GM18519 (cell line): ENCODE measurements around the gene RHOD.

ENCODE experiments used
- ATAC-seq: cut with Tn5 transposase; IDR thresholded peaks from one replicate; pipeline ENCODE4 v1.9.1; 2021; ENCODE audit warnings: mild to moderate bottlenecking, moderate library complexity; ENCODE audit not compliant: unreplicated experiment, low FRiP score

Gene RHOD

DNA sequence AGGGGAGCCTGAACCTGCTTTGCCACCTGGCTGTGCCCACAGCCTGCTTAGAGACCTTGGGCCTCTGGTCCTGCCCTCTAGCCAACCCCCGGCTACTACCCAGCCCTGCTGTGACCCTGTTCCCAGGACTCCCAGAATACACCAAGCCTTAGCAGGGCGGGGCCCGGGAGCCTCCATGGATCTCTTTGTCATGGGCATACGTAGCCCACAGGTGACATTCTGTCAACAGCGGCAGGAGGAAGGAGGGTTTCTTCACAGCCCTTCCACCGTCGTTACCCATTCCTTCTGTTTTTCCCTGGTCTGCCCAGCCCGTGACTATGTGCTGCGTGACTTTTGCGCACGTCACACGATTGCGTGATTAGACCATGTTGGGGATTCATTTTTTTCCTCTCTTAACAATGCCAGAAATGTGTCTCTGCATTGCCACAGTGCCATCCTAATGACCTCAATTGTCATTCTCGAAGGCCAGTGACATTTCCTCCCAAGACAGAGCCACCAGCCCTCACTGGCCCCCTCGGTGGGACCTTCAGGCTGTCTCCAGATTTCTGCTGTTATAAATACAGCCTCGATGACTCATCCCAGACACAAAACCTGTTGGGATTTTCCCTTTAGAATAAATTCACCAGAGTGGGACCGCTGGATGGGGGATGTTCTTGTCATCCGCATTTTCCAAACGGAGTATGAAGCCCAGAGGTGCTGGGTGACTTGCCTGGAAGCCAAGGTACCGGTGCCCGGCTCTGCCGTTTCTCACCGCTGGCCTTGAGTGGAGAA lies 24.7 kb upstream of the RHOD start:
- ATAC-seq: no peak

DNA sequence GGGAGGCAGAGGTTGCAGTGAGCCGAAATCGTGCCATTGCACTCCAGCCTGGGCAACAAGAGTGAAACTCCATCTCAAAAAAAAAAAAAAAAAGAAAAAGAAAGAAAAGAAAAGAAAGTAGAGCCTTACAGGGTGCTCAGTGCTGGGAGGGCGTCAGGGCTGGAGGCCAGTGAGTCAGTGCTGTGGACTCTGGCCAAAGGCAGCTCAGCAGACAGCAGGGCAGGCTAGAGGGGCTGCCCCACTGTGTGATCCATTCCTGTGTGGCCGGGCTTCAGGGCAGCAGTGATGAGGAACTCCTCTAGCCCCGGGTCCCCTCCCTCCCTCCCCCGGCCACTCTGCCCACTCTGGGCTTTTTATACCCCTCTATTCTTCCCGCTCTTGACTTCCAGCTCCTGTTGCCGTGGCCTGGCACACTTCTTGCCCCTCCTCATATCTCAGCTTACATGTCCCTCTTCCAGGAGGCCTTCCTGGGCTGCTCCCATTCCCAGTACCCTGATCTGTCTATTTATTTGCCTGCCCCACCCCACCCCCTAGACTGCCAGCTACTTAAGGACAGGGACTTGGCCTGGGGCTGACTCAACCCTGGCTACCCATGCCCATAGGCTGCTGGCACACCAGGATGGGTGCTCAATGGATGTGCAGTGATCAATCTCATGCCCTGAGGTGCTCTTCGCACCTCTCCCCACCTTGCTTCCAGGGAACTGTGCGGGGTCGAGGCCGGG lies 23.7 kb upstream of the RHOD start:
- ATAC-seq: no peak

GRCh38 chr11:67033661-67034166 lies 22.9 kb upstream of the RHOD start:
- ATAC-seq: no peak

DNA sequence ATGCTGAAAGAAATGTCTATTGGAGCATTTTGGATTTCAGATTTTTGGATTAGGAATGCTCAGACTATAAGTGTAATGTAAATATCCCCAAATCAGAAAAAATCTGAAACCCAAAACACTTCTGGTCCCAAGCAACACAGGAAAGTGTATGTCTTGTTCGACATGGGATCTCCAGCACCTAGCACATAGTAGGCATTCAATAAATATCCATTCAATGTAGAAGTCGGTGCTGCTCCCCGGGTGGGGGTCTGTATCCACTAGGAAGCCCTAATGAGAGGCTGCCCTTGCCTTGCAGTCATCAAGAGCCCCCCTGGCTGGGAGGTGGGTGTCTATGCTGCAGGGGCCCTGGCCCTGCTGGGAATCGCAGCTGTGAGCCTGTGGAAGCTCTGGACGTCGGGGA lies 22.3 kb upstream of the RHOD start:
- no peak for ATAC-seq

DNA sequence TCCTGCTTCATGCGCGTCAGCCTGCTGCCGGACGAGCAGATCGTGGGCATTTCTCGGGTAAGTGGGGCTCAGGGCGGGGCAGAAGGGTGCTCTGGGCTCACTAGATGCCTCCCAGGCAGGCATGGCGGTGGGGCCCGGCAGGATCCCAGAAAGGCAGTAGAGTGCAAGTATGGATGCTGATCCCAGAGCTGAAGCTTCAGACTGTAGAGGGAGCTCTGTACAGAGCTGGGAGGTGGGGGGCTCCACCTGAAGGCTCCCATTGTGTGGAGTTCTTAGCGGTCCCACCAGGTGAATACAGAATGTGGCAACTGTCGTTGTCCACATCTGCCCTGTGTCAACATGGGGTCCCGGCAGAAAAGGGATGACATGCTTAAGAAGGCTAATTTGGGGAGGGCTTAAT lies 16.5 kb upstream of the RHOD start:
- no peak for ATAC-seq

DNA sequence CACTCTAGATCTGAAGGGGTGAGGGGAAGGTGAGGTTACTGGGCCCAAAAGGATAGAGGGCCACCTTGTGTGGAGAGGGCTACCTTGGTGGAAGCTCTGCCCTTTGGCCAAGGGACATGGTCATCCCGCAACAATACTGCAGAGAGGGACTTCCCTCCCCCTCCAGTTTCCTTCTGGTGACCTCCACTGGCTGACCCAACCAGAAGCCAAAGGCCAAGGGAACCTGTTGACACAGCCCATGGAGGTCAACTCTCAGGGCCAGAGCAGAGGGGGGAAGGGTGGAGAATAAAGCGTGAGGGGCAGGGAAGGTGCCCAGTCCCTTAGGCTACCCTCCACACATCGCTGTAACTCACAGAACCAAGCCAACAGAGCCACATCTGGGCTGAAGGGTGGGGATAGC lies 15.0 kb upstream of the RHOD start:
- no peak for ATAC-seq

DNA sequence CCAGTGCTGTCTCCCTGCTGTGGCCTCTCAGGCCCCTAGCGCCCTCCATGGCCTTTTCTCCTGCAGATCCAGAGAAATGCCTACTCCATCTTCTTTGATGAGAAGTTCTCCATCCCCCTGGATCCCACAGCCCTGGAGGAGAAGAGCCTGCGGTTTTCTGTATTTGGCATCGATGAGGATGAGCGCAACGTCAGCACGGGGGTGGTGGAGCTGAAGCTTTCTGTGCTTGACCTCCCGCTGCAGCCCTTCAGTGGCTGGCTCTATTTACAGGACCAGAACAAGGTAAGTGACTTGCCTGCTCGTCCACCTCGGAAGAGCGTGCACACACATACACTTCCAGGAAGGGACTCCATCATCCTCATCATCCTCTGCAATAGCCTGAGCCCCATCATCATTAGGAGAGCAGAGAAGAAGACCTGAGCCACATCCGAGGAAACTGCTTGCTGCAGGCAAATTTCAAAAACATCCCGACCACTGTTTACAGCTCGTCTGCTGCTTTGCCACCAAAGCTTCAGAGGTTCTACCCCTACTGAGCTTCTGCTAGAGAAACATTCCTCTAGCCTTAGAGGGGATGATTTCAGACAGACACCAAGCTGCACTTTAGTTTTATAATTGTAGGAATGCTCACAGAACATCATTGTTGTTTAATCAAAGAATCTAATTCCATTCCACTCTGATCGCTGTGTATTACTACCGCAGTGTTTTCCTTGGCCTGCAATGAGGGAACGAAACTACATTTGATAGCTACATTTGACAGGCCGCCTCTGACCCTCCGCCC lies 12.9 kb upstream of the RHOD start:
- ATAC-seq: no peak

- ATAC-seq: no peak
Observed at GRCh38 chr11:67044496-67044895, 12.2 kb upstream of the RHOD start.

DNA sequence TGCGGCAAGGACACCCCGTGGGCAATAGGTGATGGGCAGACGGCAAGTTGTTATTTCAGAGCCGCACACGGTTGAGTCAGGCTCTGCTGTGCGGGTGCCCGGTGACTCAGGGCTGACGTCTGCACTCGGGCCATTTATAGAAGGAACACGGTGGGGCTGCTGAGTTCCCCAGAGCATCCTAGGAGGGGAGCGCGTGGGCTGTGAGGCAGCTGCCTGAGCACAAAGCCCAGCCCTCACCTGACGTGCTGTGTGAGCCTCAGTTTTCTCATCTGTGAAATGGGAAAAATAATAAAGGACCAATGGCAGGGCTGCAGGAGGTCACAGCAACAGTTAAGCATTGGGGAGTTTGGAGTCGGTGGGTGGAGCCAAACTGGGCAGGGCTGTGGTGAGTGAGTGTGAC lies 11.3 kb upstream of the RHOD start:
- ATAC-seq: no peak

DNA sequence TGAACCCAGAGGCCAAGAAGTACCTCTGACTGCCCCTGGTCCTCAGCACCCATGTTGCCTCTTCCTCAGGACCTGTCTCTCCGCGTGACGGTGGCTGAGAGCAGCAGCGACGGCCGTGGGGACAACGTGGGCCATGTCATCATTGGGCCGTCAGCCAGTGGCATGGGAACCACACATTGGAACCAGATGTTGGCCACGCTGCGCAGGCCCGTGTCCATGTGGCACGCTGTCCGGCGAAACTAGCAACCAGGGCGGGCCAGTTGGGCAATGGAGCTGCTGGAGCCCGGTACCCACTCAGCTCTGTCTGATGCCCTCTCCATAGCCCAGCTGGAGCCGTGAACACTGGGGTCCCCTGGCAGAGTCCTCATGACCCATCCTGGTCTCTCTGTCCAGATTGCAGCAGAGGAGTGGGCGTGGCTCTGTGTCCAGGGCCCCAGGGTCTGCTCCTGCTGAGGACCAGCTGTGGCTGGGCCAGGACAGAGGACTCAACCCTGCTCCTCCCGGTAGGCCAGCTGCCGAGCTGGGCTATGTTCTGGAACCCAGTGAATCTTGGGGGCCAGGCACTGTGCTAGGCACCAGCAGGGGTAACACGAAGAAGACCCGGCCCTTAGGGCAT lies 8.0 kb upstream of the RHOD start:
- ATAC-seq: no peak

DNA sequence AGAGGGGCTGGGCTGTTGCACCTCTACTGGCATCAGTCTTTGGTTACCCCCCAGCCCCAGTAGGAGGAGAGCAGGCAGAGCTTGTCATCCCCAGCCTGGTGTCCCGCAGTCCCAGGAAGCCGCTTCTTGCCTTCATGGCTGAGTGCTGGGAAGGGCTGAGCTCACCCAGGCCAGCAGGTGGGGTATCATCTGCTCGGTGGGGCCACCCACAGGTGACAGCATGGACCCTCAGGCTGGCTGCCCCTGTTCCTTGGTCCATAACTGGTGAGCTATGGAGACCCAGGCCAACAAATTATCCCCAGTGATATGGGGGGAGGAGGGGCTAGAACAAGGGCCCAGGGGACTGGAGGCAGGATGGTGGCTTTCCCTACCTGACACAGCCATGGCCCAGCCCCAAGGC lies 6.5 kb upstream of the RHOD start:
- ATAC-seq: no peak

GRCh38 chr11:67051180-67051893 lies 5.3 kb upstream of the RHOD start:
- ATAC-seq: no peak

GRCh38 chr11:67051945-67052488 lies 4.6 kb upstream of the RHOD start:
- no peak for ATAC-seq

GRCh38 chr11:67052891-67053290 lies 3.8 kb upstream of the RHOD start:
- ATAC-seq: no peak

DNA sequence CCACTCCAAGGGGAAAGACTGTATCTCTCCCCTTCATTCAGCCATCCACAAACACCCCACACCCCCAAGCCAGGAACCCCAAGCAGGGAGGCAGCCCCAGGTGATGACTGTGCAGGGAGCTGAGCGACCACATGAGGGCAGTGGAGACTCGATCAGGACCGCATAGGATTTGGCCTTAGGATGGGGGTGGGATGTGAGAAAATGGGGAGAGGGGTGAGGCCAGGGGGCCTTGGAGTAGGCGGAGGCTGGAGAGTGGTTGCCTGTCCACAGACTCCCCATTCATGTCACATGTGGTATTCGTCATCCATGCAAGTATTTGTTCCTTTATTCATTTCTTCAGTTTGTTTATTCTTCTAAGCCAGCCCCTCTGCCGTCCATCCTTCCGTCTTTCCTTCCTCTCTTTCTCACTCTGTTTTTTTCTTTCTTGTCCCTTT lies 2.7 kb upstream of the RHOD start:
- ATAC-seq: no peak

DNA sequence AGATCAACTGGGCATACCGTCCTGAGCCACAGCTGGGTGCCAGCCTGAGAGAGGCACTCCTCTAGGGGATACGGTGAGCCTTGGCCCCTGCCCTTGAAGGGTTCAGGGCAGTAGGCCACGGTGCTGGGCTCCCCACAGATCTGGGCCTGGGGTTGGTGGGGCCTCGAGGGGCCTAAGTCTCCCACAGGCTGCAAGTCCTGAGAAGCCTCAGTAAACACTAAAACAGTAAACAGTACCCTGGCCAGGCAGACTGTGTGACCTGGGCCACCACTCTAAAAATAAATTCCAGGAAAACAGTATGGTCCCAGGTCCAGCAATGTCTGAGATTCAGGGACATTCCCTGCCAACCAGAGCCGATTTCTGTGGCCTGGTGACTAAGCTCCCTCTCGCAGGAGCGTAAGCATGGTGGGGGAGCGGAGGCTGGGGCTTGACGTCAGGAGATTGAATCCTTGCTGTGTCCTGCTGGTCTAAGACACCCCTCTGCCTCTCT lies 2.3 kb upstream of the RHOD start:
- ATAC-seq: no peak

GRCh38 chr11:67054836-67055523 lies 1.7 kb upstream of the RHOD start:
- ATAC-seq: no peak

GRCh38 chr11:67055812-67056211 lies 835 bp upstream of the RHOD start:
- ATAC-seq: no peak

DNA sequence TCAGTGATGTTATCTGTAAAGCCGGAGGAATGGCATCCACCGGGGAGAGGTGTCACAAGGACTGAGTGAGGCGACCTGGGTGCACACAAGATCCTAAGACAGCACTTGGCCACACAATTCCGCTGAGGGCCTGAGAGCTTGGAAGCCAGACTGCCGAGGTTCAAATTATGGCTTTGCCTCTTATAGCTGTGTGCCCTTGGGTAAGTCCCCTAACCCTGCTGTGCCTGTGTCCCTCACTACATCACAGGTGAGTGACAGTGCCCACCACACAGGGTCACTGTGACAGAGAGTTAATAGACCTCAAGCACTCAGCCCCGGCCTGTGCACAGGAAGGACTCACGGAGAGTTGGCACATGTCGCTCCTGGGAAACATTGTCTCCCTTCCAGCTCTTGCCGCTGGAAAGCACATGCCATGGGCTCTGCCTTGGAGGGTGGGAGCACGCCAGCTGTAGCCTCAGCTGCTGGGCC lies 592 bp downstream of the RHOD start:
- no peak for ATAC-seq
